WERI-Rb-1 (cell line): ENCODE results near the gene MAP1A.

ENCODE experiments used
- DNase-seq: peaks from one replicate; pipeline ENCODE4 v3.0.0-alpha.2; 2020
- H3K27ac ChIP-seq: fragments of 250-450 bp; sonication (Bioruptor Pico); 2 replicates; pipeline ENCODE4 v1.5.1; 2020; ENCODE audit warnings: mild to moderate bottlenecking, moderate library complexity
- H3K27me3 ChIP-seq: fragments of 250-450 bp; sonication (Bioruptor Pico); 2 replicates; pipeline ENCODE4 v1.5.1; 2021; ENCODE audit warnings: mild to moderate bottlenecking, low read depth, moderate library complexity; ENCODE audit not compliant: insufficient read depth, severe bottlenecking
- H3K36me3 ChIP-seq: fragments of 250-450 bp; sonication (Bioruptor Pico); 2 replicates; pipeline ENCODE4 v1.5.1; 2020; ENCODE audit warnings: mild to moderate bottlenecking, moderate library complexity
- H3K4me3 ChIP-seq: 2 replicates; pipeline ENCODE4 v1.5.1; 2011; ENCODE audit warnings: low read depth, mild to moderate bottlenecking, control low read depth, low read length
- H3K9me3 ChIP-seq: fragments of 250-450 bp; sonication (Bioruptor Pico); 2 replicates; pipeline ENCODE4 v1.5.1; 2021; ENCODE audit warnings: mild to moderate bottlenecking, moderate library complexity; ENCODE audit not compliant: severe bottlenecking
- TF ChIP-seq, protein P1 (sequence below): IDR thresholded peaks from 2 replicates; pipeline ENCODE4 v1.5.1; 2011; ENCODE audit warnings: low read depth, mild to moderate bottlenecking, control low read depth, inconsistent platforms, low read length

MAP1A gene

DNA sequence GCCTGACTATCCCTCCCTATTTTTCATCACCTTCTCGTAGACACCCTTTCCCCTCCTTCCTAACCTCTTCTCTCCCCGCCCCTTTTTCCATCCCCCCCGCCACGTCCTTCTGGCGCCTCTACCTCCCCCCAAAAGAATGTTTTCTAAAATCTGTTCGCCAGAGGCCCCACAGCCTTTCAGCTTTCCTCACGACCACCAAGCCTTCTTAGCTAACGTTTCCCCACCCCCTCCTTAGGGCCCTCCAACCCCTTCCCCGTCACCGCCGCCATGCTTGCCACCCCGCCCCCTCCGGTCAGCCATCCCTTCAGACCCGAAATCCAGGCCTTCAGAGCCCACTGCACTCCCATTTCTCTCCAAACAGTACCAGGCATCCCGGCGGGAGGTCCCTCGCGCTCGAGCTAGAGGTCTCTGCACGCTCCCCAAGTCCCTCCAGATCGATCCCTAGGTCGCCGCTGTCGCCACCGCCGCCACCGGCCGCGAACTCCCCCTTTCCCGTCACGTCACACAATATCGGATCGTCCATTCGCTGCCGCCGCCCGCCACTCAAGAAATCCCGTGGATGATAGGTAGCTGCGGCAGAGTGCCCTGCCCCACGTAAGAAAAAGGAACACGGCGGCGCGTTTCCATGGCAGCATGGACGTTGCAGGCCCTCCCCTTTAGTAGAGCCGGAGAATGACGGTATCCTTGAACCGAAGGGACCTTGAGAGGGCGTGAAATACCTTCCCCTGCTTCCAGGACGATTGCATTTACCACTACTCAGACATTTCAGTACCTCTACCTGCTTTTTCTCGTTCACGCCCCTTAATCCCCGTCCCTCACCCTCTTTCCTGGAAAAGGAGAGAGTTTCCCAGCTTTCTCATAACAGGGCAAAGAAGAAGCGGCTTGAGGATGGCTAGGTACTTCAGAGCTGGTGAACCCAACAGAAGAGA lies 24.5 kb upstream of the MAP1A start, which contains the start of gene TP53BP1:
TP53BP1 (minus strand) TSS at position 484 of the 929 bp plus-strand sequence; CDS start at position 371, 113 bp downstream.
- TF ChIP-seq, protein P1, sequence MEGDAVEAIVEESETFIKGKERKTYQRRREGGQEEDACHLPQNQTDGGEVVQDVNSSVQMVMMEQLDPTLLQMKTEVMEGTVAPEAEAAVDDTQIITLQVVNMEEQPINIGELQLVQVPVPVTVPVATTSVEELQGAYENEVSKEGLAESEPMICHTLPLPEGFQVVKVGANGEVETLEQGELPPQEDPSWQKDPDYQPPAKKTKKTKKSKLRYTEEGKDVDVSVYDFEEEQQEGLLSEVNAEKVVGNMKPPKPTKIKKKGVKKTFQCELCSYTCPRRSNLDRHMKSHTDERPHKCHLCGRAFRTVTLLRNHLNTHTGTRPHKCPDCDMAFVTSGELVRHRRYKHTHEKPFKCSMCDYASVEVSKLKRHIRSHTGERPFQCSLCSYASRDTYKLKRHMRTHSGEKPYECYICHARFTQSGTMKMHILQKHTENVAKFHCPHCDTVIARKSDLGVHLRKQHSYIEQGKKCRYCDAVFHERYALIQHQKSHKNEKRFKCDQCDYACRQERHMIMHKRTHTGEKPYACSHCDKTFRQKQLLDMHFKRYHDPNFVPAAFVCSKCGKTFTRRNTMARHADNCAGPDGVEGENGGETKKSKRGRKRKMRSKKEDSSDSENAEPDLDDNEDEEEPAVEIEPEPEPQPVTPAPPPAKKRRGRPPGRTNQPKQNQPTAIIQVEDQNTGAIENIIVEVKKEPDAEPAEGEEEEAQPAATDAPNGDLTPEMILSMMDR: no peak
- no peaks in the 10 kb centered on the region for H3K9me3 ChIP-seq
- peak within 1 kb of the TSS; percentile 92 for H3K4me3 ChIP-seq
- DNase-seq: peak; percentile 97
- H3K36me3 ChIP-seq: peaks cover 39% of the 10 kb centered on the region
- H3K27me3 ChIP-seq: no peaks in the 10 kb centered on the region
- peak within 1 kb of the TSS; percentile 80 for H3K27ac ChIP-seq

DNA sequence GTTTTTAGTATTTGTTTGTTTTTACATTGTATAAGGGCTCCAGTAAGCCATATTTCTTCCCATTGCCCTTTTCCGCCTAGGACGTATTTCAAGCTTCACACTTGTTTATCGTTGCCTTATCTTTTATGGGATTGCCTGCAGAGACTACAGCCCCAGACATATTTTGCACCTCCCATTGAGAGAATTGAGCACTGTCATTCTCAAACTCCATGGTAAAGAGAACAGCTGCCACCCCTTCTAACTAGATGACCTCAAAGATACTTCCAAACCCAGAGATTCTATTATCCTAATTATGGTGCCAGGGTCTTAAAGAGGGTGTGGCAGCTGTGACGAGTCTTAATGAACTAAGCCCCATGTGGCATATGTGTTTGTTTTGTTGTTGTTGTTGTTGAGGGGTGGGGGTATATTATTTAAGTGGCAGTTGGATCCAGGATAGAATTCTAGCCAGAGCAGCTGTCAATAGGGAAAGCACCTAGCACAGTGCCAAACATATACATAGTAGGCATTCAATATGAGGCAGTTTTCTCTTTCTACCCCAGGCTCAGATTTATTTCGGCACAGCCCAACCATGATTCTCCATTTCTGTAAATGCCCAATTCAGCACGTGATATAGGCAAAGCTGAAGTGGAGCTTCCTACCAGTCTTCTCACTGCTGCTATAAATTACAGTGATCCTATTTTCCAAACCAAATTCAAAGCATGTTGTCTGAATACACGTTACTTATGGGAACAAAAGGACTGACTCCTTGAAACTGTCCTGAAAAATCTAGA lies 23.5 kb upstream of the MAP1A start:
- Histone ChIP-seq H3K27ac (peak overlapping the region; percentile 80), H3K4me3 (peak overlapping the region; percentile 92), H3K27me3 (no peaks in the 10 kb centered on the region), H3K36me3 (peaks cover 30% of the 10 kb centered on the region), H3K9me3 (no peaks in the 10 kb centered on the region)
- DNase-seq: no peak
- TF ChIP-seq, protein P1: no peak

DNA sequence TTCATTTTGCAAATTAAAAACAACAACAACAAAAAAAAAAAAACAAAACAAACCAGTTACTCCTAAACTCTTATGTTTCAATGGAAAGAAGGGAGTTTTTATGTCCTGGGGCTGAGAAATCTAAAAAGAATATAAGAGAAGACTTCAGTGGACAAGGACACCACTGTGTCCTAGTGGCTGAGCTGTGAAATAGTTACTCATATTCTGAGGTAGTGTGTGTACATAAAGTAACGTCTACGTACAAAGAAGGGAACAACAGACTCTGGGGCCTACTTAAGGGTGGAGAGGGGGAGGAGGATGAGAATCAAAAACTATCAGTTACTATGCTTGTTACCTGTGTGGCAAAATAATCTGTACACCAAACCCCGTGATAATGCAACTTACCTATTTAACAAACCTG lies 18.4 kb upstream of the MAP1A start:
- no peak overlapping the region for H3K27ac ChIP-seq
- no peaks in the 10 kb centered on the region for H3K9me3 ChIP-seq
- TF ChIP-seq, protein P1: no peak
- no peak overlapping the region for H3K4me3 ChIP-seq
- DNase-seq: no peak
- no peaks in the 10 kb centered on the region for H3K36me3 ChIP-seq
- no peaks in the 10 kb centered on the region for H3K27me3 ChIP-seq

DNA sequence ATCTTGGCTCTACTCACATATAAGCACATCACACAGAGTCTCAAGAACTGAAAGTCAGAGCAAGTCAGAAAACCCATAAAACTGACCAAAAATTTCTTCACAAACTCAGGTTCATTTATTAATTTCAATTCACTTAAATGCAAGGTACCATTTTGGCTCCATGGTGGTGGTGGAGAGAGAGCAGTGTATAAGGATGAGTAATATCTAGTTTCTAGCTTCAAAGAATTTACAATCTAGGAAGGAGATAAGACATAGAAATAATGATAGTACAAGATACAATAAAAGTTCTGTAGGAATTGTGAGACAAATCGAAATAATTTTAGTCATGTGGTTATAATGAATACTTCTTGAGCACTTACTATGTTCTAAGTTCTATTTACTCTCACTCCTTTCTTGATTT lies 17.8 kb upstream of the MAP1A start:
- Histone ChIP-seq H3K9me3 (no peaks in the 10 kb centered on the region), H3K36me3 (no peaks in the 10 kb centered on the region), H3K27ac (no peak overlapping the region), H3K27me3 (no peaks in the 10 kb centered on the region), H3K4me3 (no peak overlapping the region)
- TF ChIP-seq, protein P1: no peak
- DNase-seq: no peak

GRCh38 chr15:43505738-43506137 lies 11.7 kb upstream of the MAP1A start:
- TF ChIP-seq, protein P1: no peak
- DNase-seq: no peak
- Histone ChIP-seq H3K27me3 (no peaks in the 10 kb centered on the region), H3K36me3 (no peaks in the 10 kb centered on the region), H3K9me3 (no peaks in the 10 kb centered on the region), H3K4me3 (no peak overlapping the region), H3K27ac (no peak overlapping the region)
